ENCODE measurements around the gene NECTIN4.

GRCh38 chr1:161122967-161123366 lies 33.6 kb upstream of the NECTIN4 start:
- TF ChIP-seq EZH2 (IDR thresholded peaks at IDR 0.05) (no peak), POLR2AphosphoS5 (IDR thresholded peaks at IDR 0.05; ENCODE audit: borderline replicate concordance, low read depth, low read length) (no peak)
